Liver (tissue), 3 donors: ENCODE results near the gene APOA1.

ENCODE experiments used
- EGR1 ChIP-seq, 2 donors: IDR thresholded peaks; 2 replicates each; pipeline ENCODE4 v1.6.1; 2016 to 2018; ENCODE audit warnings: antibody characterized with exemption in 2 of 2, low read depth in 2 of 2
- GABPA ChIP-seq, 2 donors: IDR thresholded peaks in 1 of 2; conservative IDR thresholded peaks in 1 of 2; 2 replicates each; pipeline ENCODE4 v1.6.1; 2016; ENCODE audit warnings: antibody characterized with exemption in 2 of 2, mild to moderate bottlenecking in 1 of 2, moderate library complexity in 1 of 2
- RXRA ChIP-seq, 2 donors: IDR thresholded peaks; 2 replicates each; pipeline ENCODE4 v1.6.1; 2017 to 2018; ENCODE audit warnings: antibody characterized with exemption in 2 of 2, mild to moderate bottlenecking in 1 of 2
- SP1 ChIP-seq: IDR thresholded peaks from 2 replicates; pipeline ENCODE4 v1.6.1; 2018; ENCODE audit warnings: antibody characterized with exemption, mild to moderate bottlenecking
- TAF1 ChIP-seq: conservative IDR thresholded peaks from 2 replicates; pipeline ENCODE4 v1.6.1; 2016; ENCODE audit warnings: antibody characterized with exemption, mild to moderate bottlenecking
- TF ChIP-seq, protein P1 (sequence below): fragments of 150-350 bp; IDR thresholded peaks from 2 replicates; pipeline ENCODE4 v1.5.1; 2017; ENCODE audit warnings: improper control_type of control experiment, low read depth, low read length; ENCODE audit not compliant: missing input control
- TF ChIP-seq, protein P2 (sequence below): IDR thresholded peaks from 2 replicates; pipeline ENCODE4 v1.6.1; 2016; ENCODE audit warnings: antibody characterized with exemption
- TF ChIP-seq, protein P3 (sequence below): IDR thresholded peaks from 2 replicates; pipeline ENCODE4 v1.6.1; 2016; ENCODE audit warnings: antibody characterized with exemption
- TF ChIP-seq, protein P4 (sequence below): IDR thresholded peaks from 2 replicates; pipeline ENCODE4 v1.6.1; 2016; ENCODE audit warnings: antibody characterized with exemption, mild to moderate bottlenecking
- donor health status: healthy.
- donor health status: healthy.

DNA sequence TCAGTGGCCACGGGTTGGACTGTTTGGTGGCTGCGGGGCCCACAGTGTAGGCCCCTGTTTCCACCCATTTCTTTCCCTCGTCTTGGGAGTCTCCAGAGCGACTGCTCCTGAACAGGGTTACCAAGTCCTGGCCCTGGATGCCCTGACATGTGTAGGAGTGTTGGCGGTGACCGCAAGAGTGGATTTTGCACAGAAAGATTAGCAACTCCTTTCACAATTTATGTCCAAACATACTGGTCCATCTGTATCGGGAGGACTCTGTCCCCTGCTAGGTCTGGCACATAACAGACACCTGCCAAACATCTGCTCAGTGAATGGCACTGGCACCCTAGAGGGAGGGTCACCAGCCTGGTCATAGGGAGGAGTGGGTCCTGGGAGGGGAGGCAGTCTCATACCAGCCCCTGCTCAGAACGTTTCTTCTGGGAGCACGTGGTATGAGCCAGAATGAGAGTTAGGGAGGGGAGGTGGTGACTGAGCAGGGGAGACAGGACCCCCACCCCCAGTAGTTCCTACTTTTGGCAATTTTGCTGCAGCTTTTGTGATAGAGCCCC, 3.4 kb upstream of the APOA1 start:
- TF ChIP-seq, protein P1, sequence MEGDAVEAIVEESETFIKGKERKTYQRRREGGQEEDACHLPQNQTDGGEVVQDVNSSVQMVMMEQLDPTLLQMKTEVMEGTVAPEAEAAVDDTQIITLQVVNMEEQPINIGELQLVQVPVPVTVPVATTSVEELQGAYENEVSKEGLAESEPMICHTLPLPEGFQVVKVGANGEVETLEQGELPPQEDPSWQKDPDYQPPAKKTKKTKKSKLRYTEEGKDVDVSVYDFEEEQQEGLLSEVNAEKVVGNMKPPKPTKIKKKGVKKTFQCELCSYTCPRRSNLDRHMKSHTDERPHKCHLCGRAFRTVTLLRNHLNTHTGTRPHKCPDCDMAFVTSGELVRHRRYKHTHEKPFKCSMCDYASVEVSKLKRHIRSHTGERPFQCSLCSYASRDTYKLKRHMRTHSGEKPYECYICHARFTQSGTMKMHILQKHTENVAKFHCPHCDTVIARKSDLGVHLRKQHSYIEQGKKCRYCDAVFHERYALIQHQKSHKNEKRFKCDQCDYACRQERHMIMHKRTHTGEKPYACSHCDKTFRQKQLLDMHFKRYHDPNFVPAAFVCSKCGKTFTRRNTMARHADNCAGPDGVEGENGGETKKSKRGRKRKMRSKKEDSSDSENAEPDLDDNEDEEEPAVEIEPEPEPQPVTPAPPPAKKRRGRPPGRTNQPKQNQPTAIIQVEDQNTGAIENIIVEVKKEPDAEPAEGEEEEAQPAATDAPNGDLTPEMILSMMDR, result no peak
- peak in 1 of 2 donors; percentile 42 for TF ChIP-seq EGR1 (IDR thresholded peaks at IDR 0.05; ENCODE audit: low read depth in 2 of 2)
- TF ChIP-seq TAF1, result no peak
- no peak for TF ChIP-seq GABPA (IDR thresholded peaks at IDR 0.05 in 1 of 2, conservative IDR thresholded peaks at IDR 0.05 in 1 of 2)
- TF ChIP-seq, protein P2, sequence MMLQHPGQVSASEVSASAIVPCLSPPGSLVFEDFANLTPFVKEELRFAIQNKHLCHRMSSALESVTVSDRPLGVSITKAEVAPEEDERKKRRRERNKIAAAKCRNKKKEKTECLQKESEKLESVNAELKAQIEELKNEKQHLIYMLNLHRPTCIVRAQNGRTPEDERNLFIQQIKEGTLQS, result no peak
- TF ChIP-seq RXRA (IDR thresholded peaks at IDR 0.05), result peak; percentile 84 to 97
- peak; percentile 86 for TF ChIP-seq SP1
- TF ChIP-seq, protein P3, sequence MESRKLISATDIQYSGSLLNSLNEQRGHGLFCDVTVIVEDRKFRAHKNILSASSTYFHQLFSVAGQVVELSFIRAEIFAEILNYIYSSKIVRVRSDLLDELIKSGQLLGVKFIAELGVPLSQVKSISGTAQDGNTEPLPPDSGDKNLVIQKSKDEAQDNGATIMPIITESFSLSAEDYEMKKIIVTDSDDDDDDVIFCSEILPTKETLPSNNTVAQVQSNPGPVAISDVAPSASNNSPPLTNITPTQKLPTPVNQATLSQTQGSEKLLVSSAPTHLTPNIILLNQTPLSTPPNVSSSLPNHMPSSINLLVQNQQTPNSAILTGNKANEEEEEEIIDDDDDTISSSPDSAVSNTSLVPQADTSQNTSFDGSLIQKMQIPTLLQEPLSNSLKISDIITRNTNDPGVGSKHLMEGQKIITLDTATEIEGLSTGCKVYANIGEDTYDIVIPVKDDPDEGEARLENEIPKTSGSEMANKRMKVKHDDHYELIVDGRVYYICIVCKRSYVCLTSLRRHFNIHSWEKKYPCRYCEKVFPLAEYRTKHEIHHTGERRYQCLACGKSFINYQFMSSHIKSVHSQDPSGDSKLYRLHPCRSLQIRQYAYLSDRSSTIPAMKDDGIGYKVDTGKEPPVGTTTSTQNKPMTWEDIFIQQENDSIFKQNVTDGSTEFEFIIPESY, result peak; percentile 62
- TF ChIP-seq, protein P4, sequence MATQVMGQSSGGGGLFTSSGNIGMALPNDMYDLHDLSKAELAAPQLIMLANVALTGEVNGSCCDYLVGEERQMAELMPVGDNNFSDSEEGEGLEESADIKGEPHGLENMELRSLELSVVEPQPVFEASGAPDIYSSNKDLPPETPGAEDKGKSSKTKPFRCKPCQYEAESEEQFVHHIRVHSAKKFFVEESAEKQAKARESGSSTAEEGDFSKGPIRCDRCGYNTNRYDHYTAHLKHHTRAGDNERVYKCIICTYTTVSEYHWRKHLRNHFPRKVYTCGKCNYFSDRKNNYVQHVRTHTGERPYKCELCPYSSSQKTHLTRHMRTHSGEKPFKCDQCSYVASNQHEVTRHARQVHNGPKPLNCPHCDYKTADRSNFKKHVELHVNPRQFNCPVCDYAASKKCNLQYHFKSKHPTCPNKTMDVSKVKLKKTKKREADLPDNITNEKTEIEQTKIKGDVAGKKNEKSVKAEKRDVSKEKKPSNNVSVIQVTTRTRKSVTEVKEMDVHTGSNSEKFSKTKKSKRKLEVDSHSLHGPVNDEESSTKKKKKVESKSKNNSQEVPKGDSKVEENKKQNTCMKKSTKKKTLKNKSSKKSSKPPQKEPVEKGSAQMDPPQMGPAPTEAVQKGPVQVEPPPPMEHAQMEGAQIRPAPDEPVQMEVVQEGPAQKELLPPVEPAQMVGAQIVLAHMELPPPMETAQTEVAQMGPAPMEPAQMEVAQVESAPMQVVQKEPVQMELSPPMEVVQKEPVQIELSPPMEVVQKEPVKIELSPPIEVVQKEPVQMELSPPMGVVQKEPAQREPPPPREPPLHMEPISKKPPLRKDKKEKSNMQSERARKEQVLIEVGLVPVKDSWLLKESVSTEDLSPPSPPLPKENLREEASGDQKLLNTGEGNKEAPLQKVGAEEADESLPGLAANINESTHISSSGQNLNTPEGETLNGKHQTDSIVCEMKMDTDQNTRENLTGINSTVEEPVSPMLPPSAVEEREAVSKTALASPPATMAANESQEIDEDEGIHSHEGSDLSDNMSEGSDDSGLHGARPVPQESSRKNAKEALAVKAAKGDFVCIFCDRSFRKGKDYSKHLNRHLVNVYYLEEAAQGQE, result peak; percentile 31
